Stimulated activated CD8-positive, alpha-beta memory T cell treated with anti-CD3 and anti-CD28 coated beads, Interleukin-12 subunit alpha, Interleukin-12 subunit beta, amount 100 ng/mL, for 24 hours (primary cell): ENCODE data around the gene IGSF5.
"Not testable (repeated sequence)": the region's sequence is repeated elsewhere in the genome, so short reads cannot be mapped to it uniquely, and the experiment has no call there.

Experiments
- DNase-seq: peaks from one replicate; pipeline ENCODE4 v3.0.0-alpha.2; 2020; ENCODE audit errors: extremely low read depth

IGSF5 gene

DNA sequence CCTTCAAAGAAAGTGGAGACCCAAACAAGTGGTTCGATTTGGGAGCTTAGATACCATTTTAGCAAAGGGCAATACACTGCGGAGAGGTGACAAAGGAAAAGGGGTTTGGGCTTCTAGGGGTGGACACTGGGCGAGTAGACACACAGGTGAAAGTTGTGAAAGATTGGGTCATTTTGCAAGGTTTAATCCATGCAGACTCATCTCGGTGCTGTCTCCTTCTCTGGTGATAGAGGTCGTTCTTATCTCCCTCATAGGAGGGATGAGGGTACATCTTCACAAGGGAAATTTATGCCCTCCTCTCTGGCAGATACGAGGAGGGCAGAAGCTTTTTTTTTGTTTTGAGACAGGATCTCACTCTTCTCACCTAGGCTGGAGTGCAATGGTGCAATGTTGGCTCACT is 6.4 kb upstream of the IGSF5 start:
- no peak for DNase-seq

DNA sequence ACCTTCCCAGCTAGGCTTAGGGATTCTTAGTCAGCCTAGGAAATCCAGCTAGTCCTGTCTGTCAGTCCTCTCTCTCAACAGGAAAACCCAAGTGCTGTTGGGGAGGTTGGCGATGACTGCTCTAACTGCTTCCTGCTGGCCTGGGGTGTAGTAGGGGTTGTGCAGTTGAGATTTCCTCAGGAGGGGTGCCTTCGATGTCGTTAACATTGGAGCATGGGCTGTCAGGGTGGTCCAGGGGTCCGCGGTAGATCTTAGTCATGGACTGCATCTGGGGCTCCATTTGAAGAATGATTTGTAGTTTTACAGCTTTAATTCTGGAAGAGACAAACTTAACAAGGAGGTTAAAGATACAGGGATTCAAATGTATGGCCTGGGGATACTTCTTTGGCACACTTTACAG is 5.5 kb upstream of the IGSF5 start:
- DNase-seq = not testable (repeated sequence)

DNA sequence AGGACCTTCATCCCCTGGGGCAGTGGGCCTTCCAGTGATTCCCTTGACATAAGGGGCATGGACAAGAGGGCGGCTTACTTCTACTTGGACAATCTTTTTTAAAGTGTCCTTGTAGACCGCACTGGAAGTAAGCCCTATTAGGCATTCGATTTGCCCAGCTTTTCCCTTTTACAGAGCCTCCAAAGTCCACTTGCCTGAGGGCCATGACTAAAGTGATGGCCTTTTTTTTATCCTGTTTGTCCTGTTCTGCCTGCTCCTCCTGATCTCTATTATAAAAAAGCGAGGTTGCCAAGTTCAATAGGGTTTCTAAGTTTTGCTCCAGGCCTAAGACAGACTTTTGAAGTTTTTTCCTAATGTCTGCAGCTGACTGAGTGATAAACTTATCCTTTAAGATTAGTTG is 2.4 kb upstream of the IGSF5 start:
- DNase-seq = not testable (repeated sequence)

DNA sequence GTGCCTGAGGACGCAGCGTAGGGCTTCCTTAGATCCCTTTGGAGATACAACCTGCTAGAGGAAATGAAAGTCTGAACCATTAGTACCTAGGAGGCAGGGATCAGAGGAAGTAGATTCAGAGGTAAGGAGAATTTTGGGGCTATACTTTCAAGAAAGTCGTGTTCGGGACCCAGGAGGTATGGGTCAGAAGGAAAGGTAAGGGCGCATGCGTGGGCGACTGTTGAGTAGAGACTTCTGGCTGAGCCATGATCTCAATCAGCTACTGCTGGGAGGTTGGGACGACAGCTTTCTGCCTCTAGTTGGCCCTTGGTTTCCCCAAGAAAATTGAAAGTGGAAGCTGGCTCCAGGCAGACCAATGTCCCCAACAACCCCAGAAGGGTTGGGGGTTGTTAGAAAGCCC is 349 bp downstream of the IGSF5 start:
- not testable (repeated sequence) for DNase-seq

- no peak for DNase-seq
Measured at GRCh38 chr21:39750670-39751069, 5.7 kb downstream of the IGSF5 start.

DNA sequence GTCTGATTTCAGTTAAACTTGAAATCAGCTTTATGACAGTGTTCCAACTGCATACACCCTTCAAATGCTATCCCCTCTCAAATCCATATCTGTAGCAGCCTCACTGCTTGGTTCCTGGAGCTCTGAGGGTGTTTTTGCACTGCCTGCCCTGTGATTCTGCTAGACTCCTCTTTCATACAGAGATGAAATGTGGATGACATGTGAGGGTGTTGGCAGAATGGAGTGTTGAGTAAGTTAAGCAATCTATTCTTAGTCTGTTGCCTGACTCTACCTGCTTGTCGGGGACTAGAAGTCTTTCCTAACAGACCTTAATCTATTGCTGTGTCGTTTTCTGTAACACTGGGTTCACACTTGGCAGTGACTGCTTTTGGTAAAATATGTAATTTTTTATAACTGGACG is 9.8 kb downstream of the IGSF5 start:
- no peak for DNase-seq

GRCh38 chr21:39756285-39756684 is 11.3 kb downstream of the IGSF5 start:
- DNase-seq = no peak

DNA sequence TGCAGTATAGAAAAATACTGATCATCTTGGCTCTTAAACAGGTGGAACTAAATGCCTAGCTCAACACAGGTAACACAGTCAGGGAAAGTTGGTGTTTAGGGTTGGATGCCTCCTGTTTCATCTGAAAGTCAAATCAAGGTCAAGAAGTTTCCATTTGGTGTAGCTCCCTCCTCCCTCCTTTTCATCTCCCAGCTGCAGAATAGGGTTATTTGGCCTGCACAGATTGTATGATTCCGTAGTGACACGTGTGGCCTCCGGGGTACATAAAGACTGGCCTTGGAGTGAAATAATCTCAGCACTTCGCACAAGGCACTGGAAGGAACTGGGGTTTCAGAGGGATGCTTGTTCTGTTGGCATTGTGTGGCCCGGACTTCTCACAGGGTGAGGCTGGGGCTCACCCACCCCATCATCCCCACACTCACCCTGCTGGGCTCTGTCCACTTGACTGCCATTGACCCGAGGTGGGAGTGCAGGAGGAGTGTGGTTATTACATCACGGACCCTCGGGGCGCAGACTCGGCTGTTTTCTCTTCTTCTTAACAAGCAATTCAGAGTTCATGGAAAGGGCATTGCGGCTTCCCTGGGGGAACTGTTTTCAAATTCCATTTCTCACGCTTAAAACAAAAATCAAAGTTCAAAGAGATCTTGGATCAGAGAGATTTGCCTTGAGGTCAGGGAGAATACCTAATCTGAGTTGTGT is 18.4 kb downstream of the IGSF5 start:
- no peak for DNase-seq

DNA sequence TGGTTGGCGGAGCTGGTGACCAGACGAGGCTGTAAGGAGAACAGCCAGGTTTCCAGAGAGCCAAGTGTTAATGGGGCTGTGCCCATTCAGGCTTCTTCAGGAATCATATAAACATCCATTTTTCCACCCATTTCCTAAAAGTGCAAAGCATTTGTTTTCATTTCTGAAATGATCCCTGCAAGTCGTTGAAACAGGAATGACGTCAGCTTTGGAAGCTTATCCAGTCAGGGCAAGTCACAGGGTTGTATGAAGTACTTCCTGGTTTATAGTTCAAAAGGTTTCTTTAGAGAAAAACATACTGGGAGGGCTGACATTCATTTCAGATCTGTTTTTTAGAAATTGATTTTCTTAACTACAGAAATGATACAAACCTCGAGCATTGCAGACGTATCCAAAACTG is 29.2 kb downstream of the IGSF5 start:
- no peak for DNase-seq

DNA sequence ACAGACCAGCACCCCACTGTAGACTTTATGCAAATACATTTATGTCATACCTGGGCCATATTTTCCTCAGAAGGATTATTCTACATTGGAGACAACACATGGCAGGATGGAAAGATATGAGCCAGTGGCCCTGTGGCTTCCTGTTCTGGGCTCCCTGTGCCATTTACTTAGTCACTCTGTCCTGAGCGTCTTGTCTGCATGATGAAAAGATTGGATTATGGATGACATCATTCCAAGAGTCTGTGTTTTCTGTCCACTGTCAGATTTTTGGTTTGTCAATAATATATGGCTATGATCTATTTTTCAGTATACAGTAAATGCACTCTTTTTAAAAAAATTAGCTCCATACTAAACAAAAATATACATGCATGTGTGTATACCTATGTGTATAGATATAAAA is 30.8 kb downstream of the IGSF5 start:
- no peak for DNase-seq

DNA sequence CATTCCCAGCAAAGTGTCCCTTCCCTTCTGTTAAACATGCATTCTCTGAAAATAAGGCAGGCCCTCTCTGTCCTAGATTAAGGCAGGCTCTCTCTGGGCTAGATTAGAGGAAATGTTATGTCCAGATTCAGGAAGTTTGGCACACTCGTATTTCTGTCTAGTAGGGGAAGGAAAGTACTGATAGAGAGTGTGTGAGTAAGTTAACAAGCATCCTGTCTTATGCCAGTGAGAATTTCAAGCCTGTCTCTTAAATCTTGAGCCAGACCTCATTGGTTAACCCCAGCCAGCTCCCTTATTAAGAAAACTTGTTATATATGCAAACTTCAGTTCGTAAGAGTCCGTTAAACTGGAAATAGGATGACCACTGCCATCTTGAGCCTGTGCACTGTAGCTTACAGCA is 31.6 kb downstream of the IGSF5 start:
- no peak for DNase-seq

- no peak for DNase-seq
Measured at GRCh38 chr21:39781331-39781730, 36.3 kb downstream of the IGSF5 start.

DNA sequence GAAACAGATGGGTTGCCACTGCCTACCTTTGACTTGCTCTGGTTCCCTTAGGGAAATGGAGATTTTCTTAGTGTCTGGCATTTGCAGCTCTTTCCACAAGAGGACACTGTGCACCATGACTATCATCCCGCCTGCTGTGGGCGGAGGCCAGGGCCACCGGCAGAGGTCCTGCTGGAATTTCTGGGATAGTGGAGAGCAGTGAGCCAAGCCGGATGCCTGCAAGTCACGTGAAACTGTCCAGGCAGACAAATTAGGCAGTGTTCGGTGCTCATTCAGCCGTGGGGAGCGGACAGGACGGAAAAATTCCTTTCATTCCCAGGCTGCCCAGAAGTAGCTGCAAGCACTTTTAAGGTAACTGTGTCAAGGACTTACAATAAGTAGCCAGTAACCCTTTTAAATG is 43.4 kb downstream of the IGSF5 start:
- DNase-seq = no peak

DNA sequence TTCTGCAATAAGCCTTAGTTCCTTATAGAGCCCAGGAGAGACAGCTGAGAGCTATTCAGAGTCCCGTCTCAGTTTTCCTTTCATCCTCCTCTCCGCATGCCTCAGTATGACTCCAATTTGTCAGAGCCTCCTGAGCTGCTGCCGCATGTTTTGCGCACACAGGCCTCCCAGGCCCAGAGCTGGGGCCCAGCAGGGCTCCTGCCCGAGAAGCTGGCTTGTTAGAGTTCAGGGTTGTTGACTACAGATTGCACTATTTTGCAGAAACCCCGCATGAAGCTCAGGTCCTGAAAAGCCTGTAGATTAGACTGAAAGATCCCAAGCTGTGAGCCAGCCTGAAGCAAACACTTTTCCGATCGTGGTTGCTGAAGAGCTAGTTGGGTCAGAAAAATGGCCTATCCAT is 51.5 kb downstream of the IGSF5 start:
- no peak for DNase-seq

DNA sequence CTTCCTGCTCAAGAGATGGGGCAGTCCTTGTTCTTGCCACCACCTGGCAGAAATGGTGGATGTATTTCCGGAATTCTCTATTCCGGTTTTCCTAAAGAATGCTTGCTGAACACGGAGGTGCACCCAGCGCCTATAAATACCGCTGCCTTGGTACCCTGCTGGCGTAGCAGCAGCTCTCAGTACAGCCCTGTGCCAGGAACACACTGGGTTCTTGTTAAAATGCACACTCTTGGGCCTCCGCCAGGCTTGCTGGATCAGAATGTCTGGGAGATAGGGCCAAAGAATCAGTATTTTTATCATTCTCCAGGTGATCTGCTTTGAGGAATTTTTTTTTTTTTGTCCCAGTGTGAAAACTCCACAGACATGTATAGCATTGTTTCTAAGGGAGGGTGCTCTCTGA is 54.2 kb downstream of the IGSF5 start:
- DNase-seq = no peak

DNA sequence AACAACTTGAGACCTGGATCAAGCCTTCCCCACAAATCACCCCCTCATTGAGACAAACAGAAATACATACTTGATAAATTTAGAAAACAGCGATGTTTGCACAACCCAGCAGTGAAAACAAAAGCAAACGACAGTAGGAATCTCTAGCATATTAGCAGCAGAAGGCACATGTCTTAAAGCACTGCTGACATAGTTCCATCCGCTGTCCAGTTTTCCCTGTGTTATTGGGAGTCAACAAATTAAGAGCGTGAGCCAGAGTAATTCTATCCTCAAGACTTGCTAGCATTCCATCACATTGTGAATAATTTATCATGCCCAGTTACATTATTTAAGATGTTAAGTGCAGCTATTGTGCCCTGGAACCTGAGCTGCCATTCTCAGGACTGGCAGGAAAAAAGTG is 55.3 kb downstream of the IGSF5 start:
- no peak for DNase-seq

DNA sequence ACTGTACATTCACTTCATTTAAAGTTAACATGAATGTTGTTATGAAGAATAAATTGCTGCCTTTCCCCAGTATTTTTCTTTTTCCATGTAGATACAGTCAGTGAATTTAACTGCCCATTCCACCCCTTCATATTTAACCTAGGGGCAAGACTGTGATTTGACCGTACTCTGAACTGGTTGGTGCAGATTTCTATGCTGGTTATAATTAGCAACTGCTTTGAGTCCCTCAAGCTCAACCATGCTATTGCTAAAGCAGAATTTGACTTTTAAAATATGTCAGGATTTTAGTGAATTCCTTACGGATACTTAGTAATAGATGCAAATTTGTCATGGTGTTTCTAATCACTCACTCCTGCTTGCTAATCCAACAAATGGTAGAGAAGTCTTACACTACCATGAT is 57.2 kb downstream of the IGSF5 start:
- DNase-seq = no peak

DNA sequence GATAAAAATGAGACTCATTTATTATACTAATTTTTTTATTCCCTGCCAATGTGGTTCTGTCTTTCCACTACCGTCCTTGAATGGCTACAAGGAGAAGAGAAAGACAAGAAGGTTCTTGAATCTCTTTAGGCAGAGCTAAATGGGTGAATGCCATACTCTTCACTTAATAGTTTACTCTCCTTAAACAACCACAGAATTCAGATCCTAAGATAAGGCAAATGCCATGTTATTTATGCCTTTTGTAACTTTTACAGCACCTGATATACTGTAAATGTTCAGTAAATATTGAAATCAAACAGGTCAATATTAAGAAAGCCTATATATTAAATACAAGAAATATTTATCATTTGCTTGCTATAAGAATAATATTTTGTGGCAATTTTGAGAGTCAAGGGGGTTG is 58.4 kb downstream of the IGSF5 start:
- no peak for DNase-seq

DNA sequence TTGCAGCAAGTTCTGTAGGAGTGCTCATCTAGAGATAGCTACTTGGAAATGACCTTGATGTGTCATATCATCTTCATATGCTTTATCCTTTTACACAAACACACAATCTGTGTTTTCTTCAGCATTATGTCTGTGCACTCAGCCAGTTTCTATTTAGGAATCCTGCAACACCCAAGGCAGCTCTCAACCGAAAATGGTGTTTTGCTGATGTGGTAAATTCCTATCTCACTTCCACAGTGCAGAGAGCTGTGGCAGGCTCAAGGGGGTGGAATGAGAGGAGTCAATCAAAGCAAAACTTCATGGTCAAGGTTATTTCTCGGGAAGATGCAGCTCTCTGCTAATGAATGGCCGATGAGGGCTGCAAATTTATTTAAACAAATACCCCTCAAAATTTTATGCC is 59.3 kb downstream of the IGSF5 start:
- DNase-seq = no peak

GRCh38 chr21:39805983-39806382 is 61.0 kb downstream of the IGSF5 start:
- no peak for DNase-seq

DNA sequence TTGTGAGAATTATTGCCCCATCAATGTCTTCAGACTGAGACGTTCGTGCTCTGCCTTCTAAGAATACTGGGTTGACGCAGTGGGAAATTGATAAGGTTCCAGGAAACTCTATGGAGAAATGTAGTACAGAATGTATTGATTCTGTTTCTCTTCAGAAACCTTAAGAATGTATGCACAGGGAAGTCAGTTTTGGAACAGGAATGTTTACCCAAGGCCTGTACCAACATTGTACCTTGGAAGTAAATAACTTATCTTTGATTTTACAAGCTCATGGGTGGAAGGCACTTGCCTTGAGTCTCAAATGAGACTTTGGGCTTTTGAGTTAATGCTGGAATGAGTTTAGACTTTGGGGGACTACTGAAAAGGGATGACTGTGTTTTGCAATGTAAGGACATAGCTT is 62.8 kb downstream of the IGSF5 start:
- DNase-seq = no peak

DNA sequence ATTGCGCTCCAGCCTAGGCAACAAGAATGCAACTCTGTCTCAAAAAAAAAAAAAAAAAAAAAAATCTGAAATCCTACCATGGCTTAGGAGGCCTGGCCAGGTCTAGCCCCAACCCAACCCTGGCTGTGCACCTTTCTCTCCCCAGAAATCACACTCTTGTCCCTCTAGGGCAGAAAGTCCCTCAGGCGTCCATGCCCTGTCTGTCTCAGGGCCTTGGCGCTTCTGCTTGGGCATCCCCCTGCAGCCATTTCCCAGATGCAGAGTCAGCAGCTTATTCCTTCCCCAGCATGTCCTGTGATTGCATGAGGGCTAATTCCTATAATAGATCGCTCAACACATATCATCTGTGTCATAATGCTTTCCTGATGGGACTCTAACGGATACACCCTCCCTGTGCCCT is 65.0 kb downstream of the IGSF5 start:
- DNase-seq = no peak

- no peak for DNase-seq
Measured at GRCh38 chr21:39812983-39813382, 68.0 kb downstream of the IGSF5 start.

- no peak for DNase-seq
Measured at GRCh38 chr21:39818557-39818956, 73.6 kb downstream of the IGSF5 start.
